ENCODE measurements around the gene ECE1. TPM values are rescaled to one million over a fixed set of nuclear protein-coding genes. Genes with fewer than 3 reads are reported as not detected.

Gene ECE1
- total and polyA plus RNA-seq, 2 of the 8 experiments (the other 6 are each of a cell fraction or from before 2014, with no cell fraction given): 21.4 to 36.8 TPM

DNA sequence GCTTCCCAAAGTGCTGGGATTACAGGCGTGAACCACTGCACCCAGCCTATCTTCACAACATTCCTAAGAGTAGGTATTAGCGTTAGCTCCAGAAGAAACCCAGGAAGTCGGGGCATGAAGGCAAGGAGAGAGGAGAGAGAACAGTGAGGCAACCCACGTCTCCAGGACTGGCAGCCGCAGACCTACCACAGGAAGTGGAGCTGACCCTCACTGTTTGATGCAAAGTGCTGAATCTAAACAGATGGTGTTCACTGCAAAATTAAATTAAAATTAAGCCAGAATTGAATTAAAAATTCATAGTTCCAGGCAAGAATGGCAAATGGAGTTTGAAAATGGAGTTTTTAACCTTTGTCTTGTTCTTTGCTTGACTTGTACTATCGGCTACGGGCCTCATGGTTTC is 6.7 kb downstream of the ECE1 start:
- Histone ChIP-seq H4K8ac (ENCODE audit: extremely low read depth, insufficient read depth, low read length) (no peak overlapping the region), H3K4ac (replicated peaks; ENCODE audit: insufficient read length, low read depth, low read length) (no peak overlapping the region), H2BK12ac (ENCODE audit: low read depth, low read length) (no peak overlapping the region), H3K23ac (ENCODE audit: insufficient read length) (no peak overlapping the region), H3K23me2 (ENCODE audit: low read depth, low read length) (no peaks in the 10 kb centered on the region), H4K20me1 (replicated peaks in 1 of 2; ENCODE audit: control insufficient read depth in 1 of 2, insufficient read depth in 2 of 2, low read length in 2 of 2) (peaks cover 0 to 1% of the 10 kb centered on the region in 2 experiments), H4K5ac (ENCODE audit: insufficient read length, low read depth, low read length) (no peak overlapping the region), H3K9ac (replicated peaks in 1 of 4; ENCODE audit: extremely low read depth in 1 of 4, low read depth in 3 of 4, low read length in 3 of 4) (no peak overlapping the region), H2BK5ac (ENCODE audit: low read depth, low read length) (no peak overlapping the region), H3K4me3 (ENCODE audit: extremely low read depth in 1 of 4, insufficient read depth in 2 of 4, low read depth in 3 of 4, low read length in 4 of 4) (no peak overlapping the region), H3K14ac (ENCODE audit: insufficient read length) (no peak overlapping the region), H3K56ac (replicated peaks; ENCODE audit: insufficient read length, low read depth, low read length) (no peak overlapping the region), H3K36me3 (ENCODE audit: control insufficient read depth in 2 of 4, insufficient read depth in 4 of 4, low read length in 3 of 4) (0 out of 8 replicates have a peak, but pooled peaks cover 0 to 3% (median 0%) of the 10 kb centered on the region in 4 experiments), H3K9me3 (ENCODE audit: insufficient read depth in 2 of 2, low read depth in 1 of 2, low read length in 1 of 2) (no peaks in the 10 kb centered on the region), H3K27me3 (replicated peaks in 1 of 4; ENCODE audit: control insufficient read depth in 3 of 4, extremely low read depth in 1 of 4, insufficient read depth in 3 of 4, low read length in 3 of 4) (no peaks in the 10 kb centered on the region), H2BK120ac (replicated peaks; ENCODE audit: low read depth, low read length) (no peak overlapping the region), H3K4me1 (replicated peaks in 1 of 4; ENCODE audit: control insufficient read depth in 3 of 4, insufficient read depth in 4 of 4, low read length in 3 of 4) (peaks cover 0 to 16% (median under 1%) of the 10 kb centered on the region in 4 experiments; a peak in 3 of 7 replicates), H2AK5ac (ENCODE audit: low read depth, low read length) (no peak overlapping the region), H3K79me2 (ENCODE audit: control insufficient read depth in 1 of 2, insufficient read depth in 2 of 2, low read length in 2 of 2) (no peaks in the 10 kb centered on the region; a peak in 1 of 4 replicates), H2BK20ac (ENCODE audit: low read length) (no peak overlapping the region), H3K79me1 (ENCODE audit: low read depth, low read length) (no peaks in the 10 kb centered on the region), H3K4me2 (ENCODE audit: insufficient read depth in 1 of 2, low read depth in 2 of 2, low read length in 2 of 2) (no peak overlapping the region), H2AFZ (ENCODE audit: low read length) (no peak overlapping the region), H4K91ac (replicated peaks; ENCODE audit: insufficient read length, low read length) (no peak overlapping the region), H3K27ac (ENCODE audit: low read depth, low read length) (no peak overlapping the region), H3K18ac (ENCODE audit: extremely low read depth, low read length) (no peak overlapping the region), H2BK15ac (ENCODE audit: low read length) (no peak overlapping the region)
- DNase-seq (ENCODE audit: low read depth in 1 of 2, low spot score in 2 of 2) (no peak), FAIRE-seq (no peak)
- CTCF ChIA-PET (ENCODE audit: partially characterized antibody): interaction anchor here (0.9 to 11.6 kb wide), 4 partner anchors 14 to 303 kb away, joined by 3 to 144 read pairs (median 6); no protein-coding TSS in a partner anchor
- 89% methylated on average over 7 of the region's 7 CpGs; no CpG with 5 or more reads in 1 of the 2 experiments for WGBS, 2 experiments (ENCODE audit: extremely low coverage in 1 of 2, insufficient coverage in 1 of 2, insufficient read length in 1 of 2, insufficient replicate concordance in 2 of 2, low coverage in 1 of 2, low lambda C conversion rate in 2 of 2, missing lambda C conversion rate in 1 of 2)
- POLR2A ChIA-PET (ENCODE audit: partially characterized antibody): no interaction called here
- no peak for TF ChIP-seq POLR2AphosphoS5 (IDR thresholded peaks at IDR 0.05; ENCODE audit: low read depth, low read length)
- TF ChIP-seq NANOG (IDR thresholded peaks at IDR 0.05; ENCODE audit: insufficient read depth, low read depth, low read length, poor library complexity, severe bottlenecking): no peak
- no peak for TF ChIP-seq KDM4A (IDR thresholded peaks at IDR 0.05; ENCODE audit: low read depth, low read length, severe bottlenecking)
- no peak for TF ChIP-seq SP2 (IDR thresholded peaks at IDR 0.05; ENCODE audit: low read length)
- no peak for TF ChIP-seq POLR2A (IDR thresholded peaks at IDR 0.05; ENCODE audit: control extremely low read depth in 1 of 2, low read depth in 2 of 2, low read length in 2 of 2)
- no peak for TF ChIP-seq EP300 (IDR thresholded peaks at IDR 0.05; ENCODE audit: borderline replicate concordance in 1 of 2, low read depth in 2 of 2, low read length in 2 of 2)
- no peak for TF ChIP-seq SIN3A (conservative IDR thresholded peaks at IDR 0.05 in 1 of 2, IDR thresholded peaks at IDR 0.05 in 1 of 2; ENCODE audit: low read depth in 1 of 2, low read length in 2 of 2)
- TF ChIP-seq, protein P1, sequence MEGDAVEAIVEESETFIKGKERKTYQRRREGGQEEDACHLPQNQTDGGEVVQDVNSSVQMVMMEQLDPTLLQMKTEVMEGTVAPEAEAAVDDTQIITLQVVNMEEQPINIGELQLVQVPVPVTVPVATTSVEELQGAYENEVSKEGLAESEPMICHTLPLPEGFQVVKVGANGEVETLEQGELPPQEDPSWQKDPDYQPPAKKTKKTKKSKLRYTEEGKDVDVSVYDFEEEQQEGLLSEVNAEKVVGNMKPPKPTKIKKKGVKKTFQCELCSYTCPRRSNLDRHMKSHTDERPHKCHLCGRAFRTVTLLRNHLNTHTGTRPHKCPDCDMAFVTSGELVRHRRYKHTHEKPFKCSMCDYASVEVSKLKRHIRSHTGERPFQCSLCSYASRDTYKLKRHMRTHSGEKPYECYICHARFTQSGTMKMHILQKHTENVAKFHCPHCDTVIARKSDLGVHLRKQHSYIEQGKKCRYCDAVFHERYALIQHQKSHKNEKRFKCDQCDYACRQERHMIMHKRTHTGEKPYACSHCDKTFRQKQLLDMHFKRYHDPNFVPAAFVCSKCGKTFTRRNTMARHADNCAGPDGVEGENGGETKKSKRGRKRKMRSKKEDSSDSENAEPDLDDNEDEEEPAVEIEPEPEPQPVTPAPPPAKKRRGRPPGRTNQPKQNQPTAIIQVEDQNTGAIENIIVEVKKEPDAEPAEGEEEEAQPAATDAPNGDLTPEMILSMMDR (IDR thresholded peaks at IDR 0.05; ENCODE audit: control extremely low read depth in 1 of 3, insufficient read depth in 1 of 3, low read depth in 1 of 3, low read length in 3 of 3): no peak
- no peak for TF ChIP-seq CEBPB (IDR thresholded peaks at IDR 0.05; ENCODE audit: low read depth, low read length)
- TF ChIP-seq KDM1A (IDR thresholded peaks at IDR 0.05; ENCODE audit: borderline replicate concordance, low read length): no peak
- TF ChIP-seq BCL11A (IDR thresholded peaks at IDR 0.05; ENCODE audit: low read depth in 2 of 2, low read length in 2 of 2): no peak
